ENCODE results near the gene TRIM29. TPM values are rescaled to one million over a fixed set of nuclear protein-coding genes. Genes with fewer than 3 reads are reported as not detected.

Gene TRIM29
- total RNA-seq, 4 donors from 2014 or later: 7.8 to 33.3 (median 9.1) TPM

DNA sequence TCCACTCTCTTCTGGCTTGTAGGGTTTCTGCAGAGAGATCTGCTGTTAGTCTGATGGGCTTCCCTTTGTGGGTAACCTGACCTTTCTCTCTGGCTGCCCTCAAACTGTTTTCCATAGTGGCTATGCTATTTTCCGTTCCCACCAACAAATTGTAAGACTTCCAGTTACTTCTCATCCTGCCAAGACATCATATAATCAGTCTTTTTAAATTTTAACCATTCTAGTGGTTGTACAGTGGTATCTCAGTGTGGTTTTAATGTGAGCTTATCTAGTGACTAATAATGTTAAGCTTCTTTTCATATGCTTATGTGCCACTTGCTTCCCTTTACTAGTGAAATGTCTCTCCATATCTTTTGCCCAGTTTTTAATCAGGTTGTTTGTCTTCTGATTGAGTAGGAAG is 13.6 kb upstream of the TRIM29 start:
- Histone ChIP-seq H3K4me3 (no peak overlapping the region), H3K27me3 (no peaks in the 10 kb centered on the region), H3K36me3 (no peaks in the 10 kb centered on the region), H3K4me1 (no peaks in the 10 kb centered on the region), H3K9me3 (no peaks in the 10 kb centered on the region), H3K27ac (no peak overlapping the region)
- no peak for TF ChIP-seq POLR2A (IDR thresholded peaks at IDR 0.05)
- TF ChIP-seq, protein P1, sequence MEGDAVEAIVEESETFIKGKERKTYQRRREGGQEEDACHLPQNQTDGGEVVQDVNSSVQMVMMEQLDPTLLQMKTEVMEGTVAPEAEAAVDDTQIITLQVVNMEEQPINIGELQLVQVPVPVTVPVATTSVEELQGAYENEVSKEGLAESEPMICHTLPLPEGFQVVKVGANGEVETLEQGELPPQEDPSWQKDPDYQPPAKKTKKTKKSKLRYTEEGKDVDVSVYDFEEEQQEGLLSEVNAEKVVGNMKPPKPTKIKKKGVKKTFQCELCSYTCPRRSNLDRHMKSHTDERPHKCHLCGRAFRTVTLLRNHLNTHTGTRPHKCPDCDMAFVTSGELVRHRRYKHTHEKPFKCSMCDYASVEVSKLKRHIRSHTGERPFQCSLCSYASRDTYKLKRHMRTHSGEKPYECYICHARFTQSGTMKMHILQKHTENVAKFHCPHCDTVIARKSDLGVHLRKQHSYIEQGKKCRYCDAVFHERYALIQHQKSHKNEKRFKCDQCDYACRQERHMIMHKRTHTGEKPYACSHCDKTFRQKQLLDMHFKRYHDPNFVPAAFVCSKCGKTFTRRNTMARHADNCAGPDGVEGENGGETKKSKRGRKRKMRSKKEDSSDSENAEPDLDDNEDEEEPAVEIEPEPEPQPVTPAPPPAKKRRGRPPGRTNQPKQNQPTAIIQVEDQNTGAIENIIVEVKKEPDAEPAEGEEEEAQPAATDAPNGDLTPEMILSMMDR (IDR thresholded peaks at IDR 0.05): no peak
- DNase-seq: no peak

DNA sequence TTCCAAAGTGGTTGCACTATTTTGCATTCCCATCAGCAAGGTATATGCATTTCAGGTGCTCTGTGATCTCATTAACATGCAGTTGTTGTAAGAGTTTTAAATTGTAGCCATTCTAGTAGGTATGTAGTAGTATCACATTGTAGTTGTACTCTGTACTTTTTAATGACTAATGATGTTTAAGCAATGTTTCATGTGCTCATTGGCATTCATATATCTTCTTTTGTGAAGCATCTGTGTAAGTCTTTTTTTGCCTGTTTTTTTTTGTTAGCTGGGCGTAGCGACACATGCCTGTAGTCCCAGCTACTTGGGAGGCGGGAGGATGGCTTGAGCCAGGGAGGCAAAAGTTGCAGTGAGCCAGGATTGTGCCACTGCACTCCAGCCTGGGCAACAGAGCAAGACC is 11.3 kb upstream of the TRIM29 start:
- no peak overlapping the region for H3K27ac ChIP-seq
- H3K4me1 ChIP-seq: no peaks in the 10 kb centered on the region
- no peaks in the 10 kb centered on the region for H3K9me3 ChIP-seq
- H3K4me3 ChIP-seq: no peak overlapping the region
- no peaks in the 10 kb centered on the region for H3K36me3 ChIP-seq
- no peak for DNase-seq
- H3K27me3 ChIP-seq: no peaks in the 10 kb centered on the region
- no peak for TF ChIP-seq POLR2A (IDR thresholded peaks at IDR 0.05)
- TF ChIP-seq, protein P1 (IDR thresholded peaks at IDR 0.05): no peak

DNA sequence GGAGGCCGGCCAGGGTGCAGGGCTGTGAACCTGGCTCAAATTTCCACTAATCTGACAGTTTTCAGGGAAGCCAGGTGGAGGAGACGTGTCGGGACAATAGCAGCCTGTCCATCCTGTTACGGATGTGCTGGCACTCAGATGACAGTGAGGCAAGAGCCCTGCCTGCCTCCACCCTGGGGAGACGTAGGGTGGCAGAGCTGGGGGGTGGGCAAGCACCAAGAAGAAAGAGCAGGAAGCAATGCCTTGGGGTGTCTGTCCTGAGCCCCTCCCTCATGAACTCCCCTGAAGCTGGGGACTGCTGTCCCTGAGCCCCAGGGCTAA is 10.0 kb upstream of the TRIM29 start:
- TF ChIP-seq, protein P1 (IDR thresholded peaks at IDR 0.05): no peak
- no peak for TF ChIP-seq POLR2A (IDR thresholded peaks at IDR 0.05)
- H3K27me3 ChIP-seq: no peaks in the 10 kb centered on the region
- no peaks in the 10 kb centered on the region for H3K9me3 ChIP-seq
- no peak overlapping the region for H3K27ac ChIP-seq
- H3K36me3 ChIP-seq: no peaks in the 10 kb centered on the region
- H3K4me1 ChIP-seq: no peaks in the 10 kb centered on the region
- no peak overlapping the region for H3K4me3 ChIP-seq
- DNase-seq: peak in 1 of 3 donors; percentile 26

DNA sequence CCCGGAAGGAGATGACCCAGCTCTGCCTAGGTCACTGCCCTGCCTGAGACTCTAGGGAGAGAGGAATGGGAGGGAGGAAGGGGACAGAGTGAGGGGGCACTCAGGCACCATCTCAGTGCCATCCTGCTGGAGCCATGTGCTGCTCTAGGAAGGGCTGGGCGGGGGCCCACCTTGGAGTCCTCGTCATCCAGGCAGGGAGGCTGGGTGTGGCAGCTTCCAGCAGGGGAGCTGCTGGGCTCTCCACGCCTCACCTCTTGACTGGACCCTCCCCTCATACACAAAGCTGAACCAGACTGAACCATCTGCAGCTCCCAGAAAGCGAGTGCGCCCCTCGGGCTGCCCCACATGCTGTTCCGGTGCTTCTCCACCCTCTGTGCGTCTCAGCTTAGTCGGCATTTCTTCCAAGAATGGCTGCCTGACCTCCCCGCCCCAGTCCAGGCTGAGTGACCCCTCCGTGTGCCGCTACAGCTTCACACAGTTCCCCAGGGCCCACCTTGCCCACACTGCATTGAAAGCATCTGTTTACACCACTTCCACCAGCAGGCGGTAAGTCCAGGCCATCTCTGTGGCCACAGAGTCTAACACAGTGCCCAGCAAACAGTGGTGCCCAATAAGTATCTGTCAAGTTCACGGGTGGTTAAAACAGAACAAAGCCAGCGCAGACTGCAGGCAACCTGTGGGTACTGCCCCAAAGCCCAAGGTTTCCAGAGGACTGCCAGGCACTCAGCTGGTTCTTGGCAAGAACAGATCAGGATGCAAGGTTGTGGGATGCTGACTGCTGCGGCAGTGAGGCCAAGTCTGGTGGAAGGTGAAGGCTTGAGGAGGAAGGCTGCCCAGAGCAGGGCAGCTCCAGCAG is 9.4 kb upstream of the TRIM29 start:
- peak in 1 of 3 donors; percentile 19 for DNase-seq
- no peaks in the 10 kb centered on the region for H3K9me3 ChIP-seq

DNA sequence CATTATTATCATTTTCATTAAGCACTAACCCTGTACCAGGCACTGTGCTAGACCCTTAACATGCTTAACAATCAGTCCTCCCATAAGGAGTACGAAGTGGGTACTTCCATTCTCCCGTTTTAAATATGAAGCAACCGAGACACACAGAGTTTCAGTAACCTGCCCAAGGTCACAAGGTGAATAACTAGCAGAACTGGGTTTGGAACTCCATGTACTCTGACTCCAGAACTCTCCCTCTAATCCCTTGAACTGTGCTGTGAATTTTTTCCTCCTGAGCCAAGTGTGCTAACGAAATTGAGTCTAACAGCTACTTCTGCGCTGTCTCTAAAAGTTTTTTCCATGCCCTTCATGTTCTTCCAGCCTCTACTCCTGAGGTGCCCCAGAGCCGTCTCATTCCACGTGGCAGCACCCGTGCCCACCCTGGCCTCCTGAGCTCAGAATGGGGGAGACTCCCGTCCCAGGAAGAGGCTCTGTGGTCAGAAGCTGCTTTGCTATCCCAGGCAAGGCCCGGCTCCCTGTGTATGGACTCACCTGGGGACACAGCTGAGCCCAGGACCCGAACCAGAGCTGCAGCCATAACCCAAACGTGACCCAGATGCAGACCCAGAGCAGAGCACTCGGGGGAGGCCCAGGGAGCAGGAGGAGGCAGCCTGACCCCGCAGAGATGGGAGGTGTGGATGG is 8.6 kb upstream of the TRIM29 start:
- H3K9me3 ChIP-seq: no peaks in the 10 kb centered on the region
- H3K27me3 ChIP-seq: no peaks in the 10 kb centered on the region

More for the DNA sequence above, 9.4 kb upstream of the TRIM29 start:
- no peaks in the 10 kb centered on the region for H3K27me3 ChIP-seq
- H3K27ac ChIP-seq: no peak overlapping the region
- H3K4me3 ChIP-seq: no peak overlapping the region
- TF ChIP-seq, protein P1 (IDR thresholded peaks at IDR 0.05): no peak
- no peak for TF ChIP-seq POLR2A (IDR thresholded peaks at IDR 0.05)
- no peaks in the 10 kb centered on the region for H3K4me1 ChIP-seq
- no peaks in the 10 kb centered on the region for H3K36me3 ChIP-seq

More for the DNA sequence above, 8.6 kb upstream of the TRIM29 start:
- H3K4me1 ChIP-seq: no peaks in the 10 kb centered on the region
- no peak overlapping the region for H3K27ac ChIP-seq
- peak in 1 of 3 donors; percentile 28 for DNase-seq
- no peaks in the 10 kb centered on the region for H3K36me3 ChIP-seq
- no peak overlapping the region for H3K4me3 ChIP-seq
- TF ChIP-seq POLR2A (IDR thresholded peaks at IDR 0.05): no peak
- TF ChIP-seq, protein P1 (IDR thresholded peaks at IDR 0.05): no peak
